Sigmoid colon (tissue), 4 donors: ENCODE results near the gene RHOJ.
A peak's percentile ranks its signal among the peaks of the same experiment; 100 is the strongest.

Source experiments
- EP300 ChIP-seq, 4 donors: sonication (generic); formaldehyde crosslinking; IDR thresholded peaks; one replicate each; pipeline ENCODE4 v1.6.1; 2017; ENCODE audit warnings: antibody characterized with exemption in 4 of 4
- POLR2A ChIP-seq, 2 donors: fragments of 450-650 bp; IDR thresholded peaks; one replicate each; pipeline ENCODE4 v1.6.1; 2016; ENCODE audit warnings: antibody characterized with exemption in 2 of 2, mild to moderate bottlenecking in 2 of 2, moderate library complexity in 2 of 2
- POLR2AphosphoS5 ChIP-seq, 4 donors: sonication (generic); formaldehyde crosslinking; IDR thresholded peaks; one replicate each; pipeline ENCODE4 v1.6.1; 2017; ENCODE audit warnings: antibody characterized with exemption in 4 of 4
- TF ChIP-seq, protein P1 (sequence below), 4 experiments: fragments of 450-650 bp in 3 of 4; fragments of 200-600 bp in 1 of 4; IDR thresholded peaks; one replicate each; pipeline ENCODE4 v1.5.1; 2016 to 2019; ENCODE audit warnings: antibody characterized with exemption in 4 of 4, mild to moderate bottlenecking in 3 of 4, moderate library complexity in 2 of 4

DNA sequence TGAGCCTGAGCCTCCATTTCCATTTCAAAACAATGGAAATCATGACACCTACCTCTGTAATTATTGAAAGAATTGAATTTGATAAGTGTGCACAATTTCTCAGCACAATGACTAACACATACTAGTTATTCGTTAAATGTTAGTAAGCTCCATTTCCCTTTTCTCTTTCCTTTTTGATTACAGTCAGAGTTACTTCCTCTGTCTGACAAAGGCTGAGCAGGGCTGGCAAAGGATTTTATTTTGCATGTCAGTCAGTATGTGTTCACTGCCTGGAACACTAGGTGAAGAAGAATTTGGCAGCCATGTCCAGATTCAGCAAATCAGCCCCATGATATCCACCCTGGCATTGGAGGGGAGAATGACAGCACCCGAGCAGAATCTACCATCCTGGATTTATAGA lies 12.2 kb upstream of the RHOJ start:
- TF ChIP-seq, protein P1, sequence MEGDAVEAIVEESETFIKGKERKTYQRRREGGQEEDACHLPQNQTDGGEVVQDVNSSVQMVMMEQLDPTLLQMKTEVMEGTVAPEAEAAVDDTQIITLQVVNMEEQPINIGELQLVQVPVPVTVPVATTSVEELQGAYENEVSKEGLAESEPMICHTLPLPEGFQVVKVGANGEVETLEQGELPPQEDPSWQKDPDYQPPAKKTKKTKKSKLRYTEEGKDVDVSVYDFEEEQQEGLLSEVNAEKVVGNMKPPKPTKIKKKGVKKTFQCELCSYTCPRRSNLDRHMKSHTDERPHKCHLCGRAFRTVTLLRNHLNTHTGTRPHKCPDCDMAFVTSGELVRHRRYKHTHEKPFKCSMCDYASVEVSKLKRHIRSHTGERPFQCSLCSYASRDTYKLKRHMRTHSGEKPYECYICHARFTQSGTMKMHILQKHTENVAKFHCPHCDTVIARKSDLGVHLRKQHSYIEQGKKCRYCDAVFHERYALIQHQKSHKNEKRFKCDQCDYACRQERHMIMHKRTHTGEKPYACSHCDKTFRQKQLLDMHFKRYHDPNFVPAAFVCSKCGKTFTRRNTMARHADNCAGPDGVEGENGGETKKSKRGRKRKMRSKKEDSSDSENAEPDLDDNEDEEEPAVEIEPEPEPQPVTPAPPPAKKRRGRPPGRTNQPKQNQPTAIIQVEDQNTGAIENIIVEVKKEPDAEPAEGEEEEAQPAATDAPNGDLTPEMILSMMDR (IDR thresholded peaks at IDR 0.05): no peak
- TF ChIP-seq POLR2AphosphoS5 (IDR thresholded peaks at IDR 0.05) (peak in 1 of 4 donors; percentile 12), POLR2A (IDR thresholded peaks at IDR 0.05) (no peak), EP300 (IDR thresholded peaks at IDR 0.05) (no peak)
